A673 (cell line): ENCODE data around the gene LCT.

Source experiments
- EZH2 ChIP-seq: fragments of 200-600 bp; sonication (generic); IDR thresholded peaks from 2 replicates; pipeline ENCODE4 v1.6.1; 2017; ENCODE audit warnings: borderline replicate concordance, low read depth, mild to moderate bottlenecking, mixed read lengths, antibody characterized with exemption, low read length; ENCODE audit not compliant: poor library complexity, severe bottlenecking
- TF ChIP-seq, protein P1 (sequence below): fragments of 300-800, 200-600 bp; sonication (generic); conservative IDR thresholded peaks from 2 replicates; pipeline ENCODE4 v1.5.1; 2017; ENCODE audit warnings: low read depth, mild to moderate bottlenecking, antibody characterized with exemption, low read length, moderate library complexity, mixed read lengths

DNA sequence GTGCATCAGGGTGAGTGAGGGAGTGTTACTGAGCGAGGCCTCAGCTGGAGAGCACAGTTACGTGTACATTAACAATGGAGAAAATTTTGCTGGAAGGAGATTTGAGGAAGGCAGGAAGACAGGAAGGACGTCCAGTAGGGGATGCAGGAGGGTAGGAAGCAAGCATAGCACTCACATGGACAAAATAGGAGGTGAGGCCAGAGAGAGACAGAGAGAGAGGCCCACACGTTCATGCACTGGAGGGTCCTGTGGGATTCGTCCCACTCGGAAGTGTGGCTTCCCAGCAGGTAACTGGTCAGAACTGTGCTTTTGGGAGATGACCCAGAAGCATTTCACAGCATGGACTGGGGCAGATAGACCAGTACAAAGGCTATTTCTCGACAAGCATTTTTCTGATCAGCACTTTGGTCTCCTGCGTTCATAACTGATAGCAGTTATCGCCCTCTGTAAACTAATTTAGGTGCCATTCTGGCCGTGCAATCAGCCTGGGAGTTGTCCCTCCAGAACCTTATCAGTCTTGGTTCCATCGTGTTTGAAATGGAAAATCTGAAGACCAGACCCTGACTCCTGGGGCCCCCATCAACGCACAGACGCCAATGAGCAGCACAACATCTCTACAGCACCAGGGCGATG, 5.7 kb downstream of the LCT start:
- TF ChIP-seq, protein P1, sequence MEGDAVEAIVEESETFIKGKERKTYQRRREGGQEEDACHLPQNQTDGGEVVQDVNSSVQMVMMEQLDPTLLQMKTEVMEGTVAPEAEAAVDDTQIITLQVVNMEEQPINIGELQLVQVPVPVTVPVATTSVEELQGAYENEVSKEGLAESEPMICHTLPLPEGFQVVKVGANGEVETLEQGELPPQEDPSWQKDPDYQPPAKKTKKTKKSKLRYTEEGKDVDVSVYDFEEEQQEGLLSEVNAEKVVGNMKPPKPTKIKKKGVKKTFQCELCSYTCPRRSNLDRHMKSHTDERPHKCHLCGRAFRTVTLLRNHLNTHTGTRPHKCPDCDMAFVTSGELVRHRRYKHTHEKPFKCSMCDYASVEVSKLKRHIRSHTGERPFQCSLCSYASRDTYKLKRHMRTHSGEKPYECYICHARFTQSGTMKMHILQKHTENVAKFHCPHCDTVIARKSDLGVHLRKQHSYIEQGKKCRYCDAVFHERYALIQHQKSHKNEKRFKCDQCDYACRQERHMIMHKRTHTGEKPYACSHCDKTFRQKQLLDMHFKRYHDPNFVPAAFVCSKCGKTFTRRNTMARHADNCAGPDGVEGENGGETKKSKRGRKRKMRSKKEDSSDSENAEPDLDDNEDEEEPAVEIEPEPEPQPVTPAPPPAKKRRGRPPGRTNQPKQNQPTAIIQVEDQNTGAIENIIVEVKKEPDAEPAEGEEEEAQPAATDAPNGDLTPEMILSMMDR = no peak
- TF ChIP-seq EZH2 = no peak
